Activated CD8-positive, alpha-beta T cell treated with anti-CD3 and anti-CD28 coated beads, Interleukin-2, amount 10 ng/mL, durations not matched to agents 7 days and 5 days (primary cell): ENCODE measurements around the gene ALDH1B1. TPM values are rescaled to one million over a fixed set of nuclear protein-coding genes. Genes with fewer than 3 reads are reported as not detected.

ENCODE experiments used
- ATAC-seq: fragments of 150-1000 bp; cut with Tn5 transposase; one replicate; pipeline ENCODE4 v1.10.0; 2021; ENCODE audit warnings: moderate library complexity
- CTCF ChIA-PET: fragments of 350-600 bp; sonication (Branson Sonifier 250); formaldehyde crosslinking; loops from one replicate; lab custom pipeline; 2021; ENCODE audit warnings: antibody characterized with exemption; lab: Charles Lee
- POLR2A ChIA-PET: fragments of 350-600 bp; sonication (Branson Sonifier 250); formaldehyde crosslinking; loops from one replicate; lab custom pipeline; 2021; ENCODE audit warnings: antibody characterized with exemption; lab: Charles Lee
- DNase-seq: peaks from one replicate; pipeline ENCODE4 v3.0.0-alpha.2; 2020
- H3K27ac Mint-ChIP-seq: one replicate; pipeline ENCODE4 v1.8.0; 2021; ENCODE audit warnings: mild to moderate bottlenecking, mixed read lengths
- H3K27me3 Mint-ChIP-seq: one replicate; pipeline ENCODE4 v1.8.0; 2021; ENCODE audit warnings: low read depth, mixed read lengths
- H3K36me3 Mint-ChIP-seq: one replicate; pipeline ENCODE4 v1.8.0; 2021; ENCODE audit warnings: low read depth, mixed read lengths
- H3K4me1 Mint-ChIP-seq: one replicate; pipeline ENCODE4 v1.8.0; 2021; ENCODE audit warnings: low read depth, mixed read lengths
- H3K4me3 Mint-ChIP-seq: one replicate; pipeline ENCODE4 v1.8.0; 2021; ENCODE audit warnings: mild to moderate bottlenecking, mixed read lengths
- H3K9me3 Mint-ChIP-seq: one replicate; pipeline ENCODE4 v1.8.0; 2022; ENCODE audit warnings: mixed read lengths; ENCODE audit not compliant: insufficient read depth
- total RNA-seq, 2 experiments: library from RNA; stranded (reverse); gene quantifications; one replicate each; pipeline ENCODE4 v1.2.3, GENCODE V29; 2021

The ALDH1B1 gene
- total RNA-seq, 2 experiments from 2014 or later: 14.7 to 16.3 TPM

GRCh38 chr9:38380872-38381534 lies 11.5 kb upstream of the ALDH1B1 start:
- no peak for DNase-seq
- ChIA-PET POLR2A (no interaction called here), CTCF (no interaction called here)
- Mint-ChIP-seq H3K27me3 (peaks cover 7% of the 10 kb centered on the region), H3K36me3 (no peaks in the 10 kb centered on the region), H3K9me3 (peaks cover 6% of the 10 kb centered on the region), H3K27ac (no peak overlapping the region), H3K4me3 (no peak overlapping the region), H3K4me1 (no peaks in the 10 kb centered on the region)
- no peak for ATAC-seq

- ChIA-PET CTCF (no interaction called here), POLR2A (no interaction called here)
- no peaks in the 10 kb centered on the region for H3K36me3 Mint-ChIP-seq
- ATAC-seq (no peak), DNase-seq (no peak)
- H3K9me3 Mint-ChIP-seq: peaks cover 6% of the 10 kb centered on the region
- H3K4me3 Mint-ChIP-seq: no peak overlapping the region
- peaks cover 7% of the 10 kb centered on the region for H3K27me3 Mint-ChIP-seq
- H3K4me1 Mint-ChIP-seq: no peaks in the 10 kb centered on the region
- no peak overlapping the region for H3K27ac Mint-ChIP-seq
These were observed 10.4 kb upstream of the ALDH1B1 start for GRCh38 chr9:38382141-38382540.

GRCh38 chr9:38384990-38385848 lies 7.3 kb upstream of the ALDH1B1 start:
- DNase-seq: no peak
- ChIA-PET CTCF (no interaction called here), POLR2A (no interaction called here)
- ATAC-seq: no peak
- Mint-ChIP-seq H3K4me1 (no peaks in the 10 kb centered on the region), H3K36me3 (no peaks in the 10 kb centered on the region), H3K27me3 (peaks cover 14% of the 10 kb centered on the region), H3K27ac (no peak overlapping the region), H3K4me3 (no peak overlapping the region), H3K9me3 (peaks cover 6% of the 10 kb centered on the region)

- Mint-ChIP-seq H3K27me3 (peaks cover 18% of the 10 kb centered on the region), H3K4me3 (no peak overlapping the region), H3K9me3 (peaks cover 6% of the 10 kb centered on the region), H3K27ac (no peak overlapping the region), H3K4me1 (no peaks in the 10 kb centered on the region), H3K36me3 (no peaks in the 10 kb centered on the region)
- POLR2A ChIA-PET: no interaction called here
- ATAC-seq: no peak
- CTCF ChIA-PET: no interaction called here
- no peak for DNase-seq
These were observed 6.6 kb upstream of the ALDH1B1 start for GRCh38 chr9:38385896-38386295.

GRCh38 chr9:38386319-38386895 lies 6.1 kb upstream of the ALDH1B1 start:
- no peak for ATAC-seq
- Mint-ChIP-seq H3K9me3 (peaks cover 6% of the 10 kb centered on the region), H3K36me3 (no peaks in the 10 kb centered on the region), H3K4me3 (no peak overlapping the region), H3K4me1 (no peaks in the 10 kb centered on the region), H3K27me3 (peaks cover 21% of the 10 kb centered on the region), H3K27ac (no peak overlapping the region)
- ChIA-PET POLR2A (no interaction called here), CTCF (interaction anchor here (0.6 kb wide), 1 partner anchor 47 kb away, joined by 3 read pairs; no protein-coding TSS in a partner anchor)
- DNase-seq: no peak

- ChIA-PET POLR2A (no interaction called here), CTCF (interaction anchor here (0.6 kb wide), 1 partner anchor 48 kb away, joined by 3 read pairs; no protein-coding TSS in a partner anchor)
- ATAC-seq (no peak), DNase-seq (no peak)
- Mint-ChIP-seq H3K4me1 (peaks cover 2% of the 10 kb centered on the region), H3K4me3 (no peak overlapping the region), H3K9me3 (peaks cover 6% of the 10 kb centered on the region), H3K27ac (no peak overlapping the region), H3K27me3 (peaks cover 21% of the 10 kb centered on the region), H3K36me3 (no peaks in the 10 kb centered on the region)
These were observed 5.4 kb upstream of the ALDH1B1 start for GRCh38 chr9:38387066-38387465.

GRCh38 chr9:38387751-38388150 lies 4.8 kb upstream of the ALDH1B1 start:
- POLR2A ChIA-PET: no interaction called here
- no peak overlapping the region for H3K4me3 Mint-ChIP-seq
- H3K27me3 Mint-ChIP-seq: peaks cover 21% of the 10 kb centered on the region
- DNase-seq (no peak), ATAC-seq (no peak)
- H3K4me1 Mint-ChIP-seq: peaks cover 5% of the 10 kb centered on the region
- H3K36me3 Mint-ChIP-seq: no peaks in the 10 kb centered on the region
- H3K9me3 Mint-ChIP-seq: peaks cover 6% of the 10 kb centered on the region
- no peak overlapping the region for H3K27ac Mint-ChIP-seq
- CTCF ChIA-PET: no interaction called here

GRCh38 chr9:38388283-38389223 lies 3.9 kb upstream of the ALDH1B1 start:
- CTCF ChIA-PET: no interaction called here
- ATAC-seq: no peak
- Mint-ChIP-seq H3K4me3 (no peak overlapping the region), H3K27me3 (peaks cover 21% of the 10 kb centered on the region), H3K9me3 (peaks cover 6% of the 10 kb centered on the region), H3K36me3 (no peaks in the 10 kb centered on the region), H3K27ac (no peak overlapping the region), H3K4me1 (peaks cover 10% of the 10 kb centered on the region)
- POLR2A ChIA-PET: no interaction called here
- DNase-seq: no peak

- peaks cover 21% of the 10 kb centered on the region for H3K27me3 Mint-ChIP-seq
- no peak overlapping the region for H3K27ac Mint-ChIP-seq
- ATAC-seq (no peak), DNase-seq (no peak)
- CTCF ChIA-PET: no interaction called here
- peaks cover 14% of the 10 kb centered on the region for H3K4me1 Mint-ChIP-seq
- H3K36me3 Mint-ChIP-seq: no peaks in the 10 kb centered on the region
- H3K9me3 Mint-ChIP-seq: peaks cover 6% of the 10 kb centered on the region
- POLR2A ChIA-PET: no interaction called here
- H3K4me3 Mint-ChIP-seq: no peak overlapping the region
These were observed 3.2 kb upstream of the ALDH1B1 start for GRCh38 chr9:38389313-38389712.

- Mint-ChIP-seq H3K9me3 (no peaks in the 10 kb centered on the region), H3K36me3 (peaks cover 8% of the 10 kb centered on the region), H3K4me3 (no peak overlapping the region), H3K4me1 (peaks cover 16% of the 10 kb centered on the region), H3K27me3 (peaks cover 16% of the 10 kb centered on the region), H3K27ac (no peak overlapping the region)
- ChIA-PET CTCF (no interaction called here), POLR2A (no interaction called here)
- ATAC-seq (no peak), DNase-seq (no peak)
These were observed 2.1 kb upstream of the ALDH1B1 start for GRCh38 chr9:38390442-38390841.

GRCh38 chr9:38390851-38391250 lies 1.7 kb upstream of the ALDH1B1 start:
- ChIA-PET CTCF (no interaction called here), POLR2A (interaction anchor here (0.6 kb wide), 1 partner anchor 618 kb away, joined by 3 read pairs; no protein-coding TSS in a partner anchor)
- Mint-ChIP-seq H3K27me3 (peaks cover 14% of the 10 kb centered on the region), H3K9me3 (no peaks in the 10 kb centered on the region), H3K4me3 (no peak overlapping the region), H3K27ac (no peak overlapping the region), H3K4me1 (peaks cover 16% of the 10 kb centered on the region), H3K36me3 (peaks cover 12% of the 10 kb centered on the region)
- ATAC-seq (no peak), DNase-seq (no peak)
